Mesothelial cell of epicardium (in vitro differentiated cells): ENCODE results near the gene RALY. TPM values are rescaled to one million over a fixed set of nuclear protein-coding genes. Genes with fewer than 3 reads are reported as not detected.

Experiments
- DNase-seq, 2 experiments: peaks; one replicate each; pipeline ENCODE4 v3.0.0; 2021; ENCODE audit warnings: low spot score in 2 of 2; ENCODE audit not compliant: unreplicated experiment in 2 of 2
- H3K27ac Mint-ChIP-seq: 2 replicates; pipeline ENCODE4 v1.8.0; 2021; ENCODE audit warnings: mixed read lengths
- H3K27me3 Mint-ChIP-seq: 2 replicates; pipeline ENCODE4 v1.8.0; 2021; ENCODE audit warnings: low read depth, mixed read lengths
- H3K36me3 Mint-ChIP-seq: 2 replicates; pipeline ENCODE4 v1.8.0; 2021; ENCODE audit warnings: mixed read lengths
- H3K4me1 Mint-ChIP-seq: 2 replicates; pipeline ENCODE4 v1.8.0; 2021; ENCODE audit warnings: mixed read lengths
- H3K4me3 Mint-ChIP-seq: 2 replicates; pipeline ENCODE4 v1.8.0; 2021; ENCODE audit warnings: mild to moderate bottlenecking, moderate library complexity, mixed read lengths
- H3K9me3 Mint-ChIP-seq: 2 replicates; pipeline ENCODE4 v1.8.0; 2021; ENCODE audit warnings: mixed read lengths
- total RNA-seq: library from RNA; stranded (reverse); gene quantifications from 3 replicates; pipeline ENCODE4 v1.2.1, GENCODE V29; 2021
- TF ChIP-seq, protein P1 (sequence below): fragments of 200-600 bp; sonication (generic); IDR thresholded peaks from one replicate; pipeline ENCODE4 v1.5.0; 2021; ENCODE audit warnings: antibody characterized with exemption; ENCODE audit not compliant: unreplicated experiment

The RALY gene
- total RNA-seq, 1 donor from 2014 or later: 139 TPM

DNA sequence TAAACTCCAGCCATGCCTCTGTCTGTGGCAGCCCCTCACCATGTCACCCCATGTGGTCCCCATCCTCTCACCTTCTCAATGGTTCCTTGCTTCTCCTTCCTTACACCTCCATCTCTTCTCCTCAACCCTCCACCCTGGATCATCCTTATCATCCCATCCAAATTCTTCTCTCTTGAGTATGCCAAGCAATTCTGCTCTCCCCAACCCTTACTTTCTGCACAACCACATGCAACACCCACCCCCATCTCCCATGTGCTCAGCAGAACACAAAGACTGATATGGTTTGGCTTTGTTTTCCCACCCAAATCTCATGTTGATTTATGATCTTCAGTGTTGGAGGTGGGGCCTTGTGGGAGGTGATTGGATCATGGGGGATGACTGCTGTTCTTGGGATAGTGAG is 42.5 kb upstream of the RALY start:
- Mint-ChIP-seq H3K27me3 (peaks cover 2% of the 10 kb centered on the region), H3K9me3 (peaks cover 26% of the 10 kb centered on the region), H3K4me1 (no peaks in the 10 kb centered on the region), H3K27ac (no peak overlapping the region), H3K36me3 (peaks cover 3% of the 10 kb centered on the region), H3K4me3 (no peak overlapping the region)
- DNase-seq: no peak
- TF ChIP-seq, protein P1, sequence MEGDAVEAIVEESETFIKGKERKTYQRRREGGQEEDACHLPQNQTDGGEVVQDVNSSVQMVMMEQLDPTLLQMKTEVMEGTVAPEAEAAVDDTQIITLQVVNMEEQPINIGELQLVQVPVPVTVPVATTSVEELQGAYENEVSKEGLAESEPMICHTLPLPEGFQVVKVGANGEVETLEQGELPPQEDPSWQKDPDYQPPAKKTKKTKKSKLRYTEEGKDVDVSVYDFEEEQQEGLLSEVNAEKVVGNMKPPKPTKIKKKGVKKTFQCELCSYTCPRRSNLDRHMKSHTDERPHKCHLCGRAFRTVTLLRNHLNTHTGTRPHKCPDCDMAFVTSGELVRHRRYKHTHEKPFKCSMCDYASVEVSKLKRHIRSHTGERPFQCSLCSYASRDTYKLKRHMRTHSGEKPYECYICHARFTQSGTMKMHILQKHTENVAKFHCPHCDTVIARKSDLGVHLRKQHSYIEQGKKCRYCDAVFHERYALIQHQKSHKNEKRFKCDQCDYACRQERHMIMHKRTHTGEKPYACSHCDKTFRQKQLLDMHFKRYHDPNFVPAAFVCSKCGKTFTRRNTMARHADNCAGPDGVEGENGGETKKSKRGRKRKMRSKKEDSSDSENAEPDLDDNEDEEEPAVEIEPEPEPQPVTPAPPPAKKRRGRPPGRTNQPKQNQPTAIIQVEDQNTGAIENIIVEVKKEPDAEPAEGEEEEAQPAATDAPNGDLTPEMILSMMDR: no peak

DNA sequence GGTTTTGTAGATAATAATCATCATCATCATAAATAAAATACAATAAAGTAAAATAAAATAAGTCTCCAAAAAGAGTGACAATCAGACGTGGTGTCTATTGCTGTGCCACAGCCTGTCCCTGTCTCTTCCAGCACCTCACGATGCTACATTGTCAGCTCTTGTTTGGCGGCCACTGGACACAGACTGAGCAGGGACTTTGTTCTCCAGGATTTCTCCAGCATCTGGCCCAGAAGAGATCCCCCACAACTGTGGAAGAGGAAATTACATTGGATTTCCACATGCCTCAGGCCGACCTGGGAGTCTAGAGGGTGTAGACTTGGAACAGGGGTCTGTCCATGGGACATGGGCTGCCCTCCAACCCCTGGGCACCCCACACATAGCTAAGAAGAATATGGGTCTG is 39.2 kb upstream of the RALY start:
- H3K9me3 Mint-ChIP-seq: peaks cover 11% of the 10 kb centered on the region
- H3K27me3 Mint-ChIP-seq: peaks cover 2% of the 10 kb centered on the region
- no peak overlapping the region for H3K4me3 Mint-ChIP-seq
- no peaks in the 10 kb centered on the region for H3K36me3 Mint-ChIP-seq
- TF ChIP-seq, protein P1: no peak
- no peaks in the 10 kb centered on the region for H3K4me1 Mint-ChIP-seq
- DNase-seq: no peak
- H3K27ac Mint-ChIP-seq: no peak overlapping the region

DNA sequence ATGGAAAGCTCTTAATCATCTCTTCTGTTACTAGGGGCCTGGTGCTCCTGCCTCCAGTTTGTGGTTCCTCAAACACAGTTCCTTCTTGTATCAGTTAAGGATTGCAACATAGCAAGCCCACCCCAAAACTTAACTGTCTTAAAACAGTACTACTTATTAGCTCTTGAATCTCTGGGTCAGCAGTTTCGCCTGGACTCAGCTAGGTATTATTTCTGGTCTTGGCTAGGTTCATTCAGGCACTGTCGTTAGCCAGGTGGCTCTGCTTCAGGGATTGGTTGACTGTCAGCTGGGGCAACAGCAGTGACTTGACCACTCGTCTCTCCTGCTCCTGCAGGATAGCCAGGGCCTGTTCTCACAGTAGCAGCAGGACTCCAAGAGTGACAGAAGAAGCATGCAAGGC is 30.0 kb upstream of the RALY start:
- TF ChIP-seq, protein P1: no peak
- H3K4me3 Mint-ChIP-seq: no peak overlapping the region
- no peaks in the 10 kb centered on the region for H3K9me3 Mint-ChIP-seq
- peaks cover 3% of the 10 kb centered on the region for H3K4me1 Mint-ChIP-seq
- no peaks in the 10 kb centered on the region for H3K36me3 Mint-ChIP-seq
- no peak overlapping the region for H3K27ac Mint-ChIP-seq
- no peaks in the 10 kb centered on the region for H3K27me3 Mint-ChIP-seq
- no peak for DNase-seq

DNA sequence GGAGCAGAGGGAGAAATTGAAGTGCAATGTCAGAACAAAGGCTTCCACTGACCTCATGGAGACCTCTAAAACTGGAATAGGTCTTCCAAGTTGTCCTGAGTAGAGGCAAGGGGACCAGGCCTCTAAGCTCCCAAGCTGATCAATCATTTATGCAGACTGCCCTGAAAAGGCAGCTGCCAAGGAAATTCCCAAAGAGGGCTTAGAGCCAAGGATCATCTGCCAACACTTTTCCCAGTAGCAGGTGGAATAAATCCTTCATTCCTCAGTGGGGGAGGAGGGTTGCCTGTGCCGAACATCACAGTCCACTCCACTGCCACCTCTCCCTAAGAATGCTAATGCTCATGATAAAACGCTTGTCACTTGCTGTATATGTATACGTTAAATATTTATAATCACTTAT is 29.3 kb upstream of the RALY start:
- Mint-ChIP-seq H3K4me1 (peaks cover 3% of the 10 kb centered on the region), H3K27ac (no peak overlapping the region), H3K27me3 (no peaks in the 10 kb centered on the region), H3K4me3 (no peak overlapping the region), H3K9me3 (no peaks in the 10 kb centered on the region), H3K36me3 (no peaks in the 10 kb centered on the region)
- TF ChIP-seq, protein P1: no peak
- no peak for DNase-seq

DNA sequence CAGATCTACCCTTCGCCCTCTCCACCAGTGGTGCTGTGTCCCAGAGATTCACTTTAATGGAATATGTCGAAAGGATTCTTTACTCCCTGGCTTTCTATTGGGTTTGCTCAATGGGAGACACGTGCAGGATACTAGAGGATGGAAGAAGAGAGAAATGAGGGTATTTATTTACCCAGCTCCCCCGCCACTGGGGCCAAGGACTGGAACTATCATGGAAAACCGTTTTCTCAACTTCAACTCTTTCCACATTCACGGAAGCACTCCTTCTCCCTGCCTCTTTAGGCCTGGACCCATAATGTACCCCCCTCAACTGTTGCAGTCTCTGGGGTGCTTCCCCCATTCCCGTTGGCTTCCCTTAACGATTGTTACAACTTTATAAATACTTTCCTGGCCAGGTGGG is 26.6 kb upstream of the RALY start:
- no peak overlapping the region for H3K4me3 Mint-ChIP-seq
- TF ChIP-seq, protein P1: no peak

DNA sequence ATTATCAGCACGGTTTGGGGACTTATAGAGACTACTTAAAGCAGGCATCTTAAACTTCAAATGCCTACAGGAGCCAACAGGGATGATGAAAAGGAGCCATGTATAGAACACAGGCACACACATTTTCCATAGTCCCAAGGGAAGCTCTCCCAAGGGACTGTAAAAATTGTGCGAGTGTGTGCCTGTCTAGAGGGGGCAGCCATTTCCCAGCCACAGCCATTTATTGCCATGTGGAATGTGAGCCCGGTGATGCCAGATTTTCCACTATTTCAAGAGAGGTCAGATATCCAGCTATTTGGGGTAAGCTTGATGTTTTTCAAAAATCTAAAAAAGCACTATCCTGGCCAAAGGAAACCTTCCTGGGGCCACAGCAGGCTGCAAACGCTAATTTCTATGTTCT is 24.1 kb upstream of the RALY start:
- no peak for DNase-seq
- Mint-ChIP-seq H3K27me3 (no peaks in the 10 kb centered on the region), H3K27ac (no peak overlapping the region), H3K9me3 (peaks cover 7% of the 10 kb centered on the region), H3K36me3 (no peaks in the 10 kb centered on the region), H3K4me1 (no peaks in the 10 kb centered on the region), H3K4me3 (no peak overlapping the region)
- TF ChIP-seq, protein P1: no peak

More for the DNA sequence above, 26.6 kb upstream of the RALY start:
- no peaks in the 10 kb centered on the region for H3K9me3 Mint-ChIP-seq
- no peaks in the 10 kb centered on the region for H3K27me3 Mint-ChIP-seq
- H3K36me3 Mint-ChIP-seq: no peaks in the 10 kb centered on the region
- no peak for DNase-seq
- peaks cover 3% of the 10 kb centered on the region for H3K4me1 Mint-ChIP-seq
- no peak overlapping the region for H3K27ac Mint-ChIP-seq
